BLaER1 (cell line): ENCODE results near the gene CD274.

Source experiments
- H3K27ac ChIP-seq: shearing (Covaris generic); formaldehyde crosslinking; 2 replicates; pipeline ENCODE4 v1.8.1; 2022
- H3K27me3 ChIP-seq: shearing (Covaris generic); formaldehyde crosslinking; 2 replicates; pipeline ENCODE4 v1.8.1; 2022
- H3K36me3 ChIP-seq: shearing (Covaris generic); formaldehyde crosslinking; 2 replicates; pipeline ENCODE4 v1.8.1; 2022
- H3K4me1 ChIP-seq: shearing (Covaris generic); formaldehyde crosslinking; 2 replicates; pipeline ENCODE4 v1.8.1; 2022
- H3K4me2 ChIP-seq: shearing (Covaris generic); formaldehyde crosslinking; 2 replicates; pipeline ENCODE4 v1.8.1; 2022
- H3K4me3 ChIP-seq: shearing (Covaris generic); formaldehyde crosslinking; 2 replicates; pipeline ENCODE4 v1.8.1; 2022
- H3K9ac ChIP-seq: shearing (Covaris generic); formaldehyde crosslinking; 2 replicates; pipeline ENCODE4 v1.8.1; 2022
- H3K9me3 ChIP-seq: shearing (Covaris generic); formaldehyde crosslinking; 2 replicates; pipeline ENCODE4 v1.8.1; 2022
- H4K20me1 ChIP-seq: shearing (Covaris generic); formaldehyde crosslinking; 2 replicates; pipeline ENCODE4 v1.8.1; 2022
- Cebpa-rat ChIP-seq: shearing (Covaris generic); IDR thresholded peaks from 2 replicates; pipeline ENCODE4 v1.8.1; 2022

Gene CD274

DNA sequence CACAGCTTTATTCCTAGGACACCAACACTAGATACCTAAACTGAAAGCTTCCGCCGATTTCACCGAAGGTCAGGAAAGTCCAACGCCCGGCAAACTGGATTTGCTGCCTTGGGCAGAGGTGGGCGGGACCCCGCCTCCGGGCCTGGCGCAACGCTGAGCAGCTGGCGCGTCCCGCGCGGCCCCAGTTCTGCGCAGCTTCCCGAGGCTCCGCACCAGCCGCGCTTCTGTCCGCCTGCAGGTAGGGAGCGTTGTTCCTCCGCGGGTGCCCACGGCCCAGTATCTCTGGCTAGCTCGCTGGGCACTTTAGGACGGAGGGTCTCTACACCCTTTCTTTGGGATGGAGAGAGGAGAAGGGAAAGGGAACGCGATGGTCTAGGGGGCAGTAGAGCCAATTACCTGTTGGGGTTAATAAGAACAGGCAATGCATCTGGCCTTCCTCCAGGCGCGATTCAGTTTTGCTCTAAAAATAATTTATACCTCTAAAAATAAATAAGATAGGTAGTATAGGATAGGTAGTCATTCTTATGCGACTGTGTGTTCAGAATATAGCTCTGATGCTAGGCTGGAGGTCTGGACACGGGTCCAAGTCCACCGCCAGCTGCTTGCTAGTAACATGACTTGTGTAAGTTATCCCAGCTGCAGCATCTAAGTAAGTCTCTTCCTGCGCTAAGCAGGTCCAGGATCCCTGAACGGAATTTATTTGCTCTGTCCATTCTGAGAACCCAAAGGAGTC lies at the start of gene CD274:
Gene CD274, plus strand, starts transcription at position 184 of the 733 bp plus-strand sequence. CDS start 5,572 bp downstream, outside the sequence.
- H4K20me1 ChIP-seq, result no peaks in the 10 kb centered on the region
- no peaks in the 10 kb centered on the region for H3K9me3 ChIP-seq
- peak within 1 kb of the TSS; percentile 70 for H3K4me3 ChIP-seq
- peak within 1 kb of the TSS; percentile 52 for H3K27ac ChIP-seq
- H3K36me3 ChIP-seq, result no peaks in the 10 kb centered on the region
- no peak for TF ChIP-seq Cebpa-rat
- H3K4me1 ChIP-seq, result peaks cover 30% of the 10 kb centered on the region
- H3K4me2 ChIP-seq, result peak within 1 kb of the TSS; percentile 87
- peak within 1 kb of the TSS; percentile 76 for H3K9ac ChIP-seq
- H3K27me3 ChIP-seq, result no peaks in the 10 kb centered on the region

DNA sequence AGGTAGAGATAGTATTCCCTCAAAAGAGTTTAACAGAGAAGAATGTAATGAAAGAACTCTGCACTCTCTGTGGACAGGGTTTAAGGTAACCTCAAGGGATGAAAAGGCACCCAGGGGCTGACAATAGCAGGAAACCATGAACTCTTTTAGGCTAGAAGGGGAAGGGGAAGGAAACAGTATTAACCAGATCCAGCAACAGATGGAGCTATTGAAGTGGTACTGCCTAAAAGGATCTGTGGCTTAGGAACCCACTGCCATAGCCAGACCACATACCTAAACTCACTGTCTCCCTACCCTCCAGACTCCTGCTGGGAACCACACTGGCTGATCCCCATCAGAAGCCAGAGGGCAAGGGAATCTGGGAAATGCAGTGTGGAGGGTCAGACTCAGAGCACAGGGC lies 48.1 kb upstream of the CD274 start:
- Histone ChIP-seq H3K27me3 (no peaks in the 10 kb centered on the region), H3K4me1 (peaks cover 18% of the 10 kb centered on the region), H3K36me3 (no peaks in the 10 kb centered on the region), H3K4me3 (no peak overlapping the region), H3K4me2 (peak overlapping the region; percentile 55), H4K20me1 (no peaks in the 10 kb centered on the region), H3K9me3 (peaks cover 26% of the 10 kb centered on the region), H3K9ac (no peak overlapping the region), H3K27ac (no peak overlapping the region)
- TF ChIP-seq Cebpa-rat, result no peak

- no peaks in the 10 kb centered on the region for H3K4me1 ChIP-seq
- H3K36me3 ChIP-seq, result peaks cover 20% of the 10 kb centered on the region
- peaks cover 52% of the 10 kb centered on the region for H3K9me3 ChIP-seq
- no peak overlapping the region for H3K27ac ChIP-seq
- no peak for TF ChIP-seq Cebpa-rat
- no peak overlapping the region for H3K4me2 ChIP-seq
- no peaks in the 10 kb centered on the region for H4K20me1 ChIP-seq
- H3K9ac ChIP-seq, result no peak overlapping the region
- 0 out of 2 replicates have a peak overlapping the region, but pooled peaks have one; percentile 8 for H3K4me3 ChIP-seq
- H3K27me3 ChIP-seq, result no peaks in the 10 kb centered on the region
Observed at GRCh38 chr9:5408596-5408995, 41.7 kb upstream of the CD274 start.

DNA sequence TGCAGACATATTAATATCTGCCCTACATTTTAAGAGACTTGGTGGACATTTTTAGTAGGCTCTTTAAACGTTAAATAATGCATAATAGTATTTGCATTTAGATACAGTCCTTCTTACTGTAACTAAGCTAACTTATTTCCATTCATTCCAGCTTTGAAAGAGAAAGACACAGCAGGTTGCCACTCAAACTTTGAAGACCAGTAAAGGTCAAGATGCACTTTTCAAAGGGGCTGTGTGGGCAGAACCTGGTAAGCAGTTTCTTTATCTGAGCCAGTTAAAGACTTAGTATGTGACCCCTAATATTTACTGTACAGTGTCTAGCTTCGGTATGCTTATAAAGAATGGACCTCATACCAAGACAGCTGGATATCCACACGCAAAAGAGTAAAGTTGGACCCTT lies 33.4 kb upstream of the CD274 start:
- Histone ChIP-seq H3K4me2 (no peak overlapping the region), H3K4me1 (peaks cover 4% of the 10 kb centered on the region; the same call in 1 of the 2 replicates), H3K4me3 (no peak overlapping the region), H3K9me3 (0 out of 2 replicates have a peak, but pooled peaks cover 15% of the 10 kb centered on the region), H3K27me3 (no peaks in the 10 kb centered on the region), H3K9ac (no peak overlapping the region), H3K27ac (no peak overlapping the region), H4K20me1 (no peaks in the 10 kb centered on the region), H3K36me3 (peaks cover 10% of the 10 kb centered on the region)
- TF ChIP-seq Cebpa-rat, result no peak

- Histone ChIP-seq H3K36me3 (peaks cover 10% of the 10 kb centered on the region), H4K20me1 (no peaks in the 10 kb centered on the region), H3K27ac (no peak overlapping the region), H3K9me3 (0 out of 2 replicates have a peak, but pooled peaks cover 12% of the 10 kb centered on the region), H3K4me1 (peaks cover 4% of the 10 kb centered on the region; the same call in 1 of the 2 replicates), H3K4me2 (no peak overlapping the region), H3K9ac (no peak overlapping the region), H3K27me3 (no peaks in the 10 kb centered on the region), H3K4me3 (no peak overlapping the region)
- no peak for TF ChIP-seq Cebpa-rat
Observed at GRCh38 chr9:5418481-5418880, 31.9 kb upstream of the CD274 start.

GRCh38 chr9:5419987-5420386 lies 30.4 kb upstream of the CD274 start:
- no peak overlapping the region for H3K4me2 ChIP-seq
- no peak overlapping the region for H3K27ac ChIP-seq
- no peak for TF ChIP-seq Cebpa-rat
- H3K4me3 ChIP-seq, result no peak overlapping the region
- H3K9me3 ChIP-seq, result 0 out of 2 replicates have a peak, but pooled peaks cover 12% of the 10 kb centered on the region
- H3K9ac ChIP-seq, result no peak overlapping the region
- peaks cover 4% of the 10 kb centered on the region; the same call in 1 of the 2 replicates for H3K4me1 ChIP-seq
- H3K36me3 ChIP-seq, result peaks cover 10% of the 10 kb centered on the region
- no peaks in the 10 kb centered on the region for H3K27me3 ChIP-seq
- H4K20me1 ChIP-seq, result no peaks in the 10 kb centered on the region

DNA sequence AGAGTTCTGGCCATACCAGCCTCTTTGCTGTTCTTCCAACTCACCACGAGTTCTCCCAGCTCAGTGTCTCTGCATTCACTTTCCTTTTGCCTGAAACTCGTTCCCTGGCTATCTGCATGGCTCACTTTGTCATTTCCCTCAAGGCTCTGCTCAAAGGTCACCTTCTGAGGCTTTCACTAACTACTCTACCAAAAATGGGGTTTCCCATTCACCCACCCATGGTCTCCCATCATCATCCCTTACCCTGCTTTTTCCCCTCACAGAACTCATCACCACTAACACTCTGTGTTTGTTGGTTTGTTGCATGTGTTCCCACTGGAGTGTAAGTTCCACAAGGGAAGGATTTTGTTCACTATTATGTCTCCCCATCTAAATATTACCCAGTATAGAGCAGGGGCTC lies 29.2 kb upstream of the CD274 start:
- H3K27me3 ChIP-seq, result no peaks in the 10 kb centered on the region
- no peak overlapping the region for H3K9ac ChIP-seq
- H3K9me3 ChIP-seq, result 0 out of 2 replicates have a peak, but pooled peaks cover 12% of the 10 kb centered on the region
- H4K20me1 ChIP-seq, result no peaks in the 10 kb centered on the region
- H3K4me3 ChIP-seq, result no peak overlapping the region
- no peak overlapping the region for H3K4me2 ChIP-seq
- TF ChIP-seq Cebpa-rat, result no peak
- H3K27ac ChIP-seq, result no peak overlapping the region
- peaks cover 4% of the 10 kb centered on the region; the same call in 1 of the 2 replicates for H3K4me1 ChIP-seq
- H3K36me3 ChIP-seq, result peaks cover 10% of the 10 kb centered on the region

DNA sequence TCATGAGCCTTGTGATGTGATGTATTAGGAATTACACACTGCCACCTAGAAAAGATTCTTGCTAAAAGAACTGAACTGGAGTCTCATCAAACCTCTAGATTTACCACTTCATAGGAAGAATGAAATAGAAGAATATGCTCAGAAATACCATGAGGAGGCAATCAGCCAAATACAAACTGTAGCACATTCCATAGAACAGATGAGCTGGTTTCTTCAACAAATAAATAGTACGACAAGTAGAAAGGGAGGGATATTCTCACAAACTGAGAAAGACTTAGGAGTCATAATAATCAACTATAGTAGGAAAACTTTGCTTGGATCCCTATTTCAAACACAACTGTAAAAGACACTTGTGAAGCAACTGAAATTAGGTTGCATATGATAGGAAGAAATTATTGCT lies 28.1 kb upstream of the CD274 start:
- no peak overlapping the region for H3K4me3 ChIP-seq
- peaks cover 4% of the 10 kb centered on the region; the same call in 1 of the 2 replicates for H3K4me1 ChIP-seq
- H3K27me3 ChIP-seq, result no peaks in the 10 kb centered on the region
- peaks cover 10% of the 10 kb centered on the region for H3K36me3 ChIP-seq
- H3K9ac ChIP-seq, result no peak overlapping the region
- no peak for TF ChIP-seq Cebpa-rat
- no peak overlapping the region for H3K27ac ChIP-seq
- H3K9me3 ChIP-seq, result 0 out of 2 replicates have a peak, but pooled peaks cover 12% of the 10 kb centered on the region
- H4K20me1 ChIP-seq, result no peaks in the 10 kb centered on the region
- no peak overlapping the region for H3K4me2 ChIP-seq

- Histone ChIP-seq H3K9me3 (no peaks in the 10 kb centered on the region), H3K36me3 (no peaks in the 10 kb centered on the region), H3K4me2 (no peak overlapping the region), H4K20me1 (no peaks in the 10 kb centered on the region), H3K4me3 (no peak overlapping the region), H3K4me1 (peaks cover 1% of the 10 kb centered on the region; the same call in 1 of the 2 replicates), H3K9ac (no peak overlapping the region), H3K27ac (no peak overlapping the region), H3K27me3 (no peaks in the 10 kb centered on the region)
- TF ChIP-seq Cebpa-rat, result no peak
Observed at GRCh38 chr9:5425006-5425628, 25.2 kb upstream of the CD274 start.

- Histone ChIP-seq H3K27ac (no peak overlapping the region), H3K9me3 (no peaks in the 10 kb centered on the region), H3K4me2 (no peak overlapping the region), H3K27me3 (no peaks in the 10 kb centered on the region), H3K9ac (no peak overlapping the region), H3K36me3 (no peaks in the 10 kb centered on the region), H3K4me1 (no peaks in the 10 kb centered on the region), H4K20me1 (no peaks in the 10 kb centered on the region), H3K4me3 (no peak overlapping the region)
- TF ChIP-seq Cebpa-rat, result no peak
Observed at GRCh38 chr9:5427005-5427404, 23.3 kb upstream of the CD274 start.
